Measurements from ENCODE around the gene P2RY2.

Gene P2RY2

DNA sequence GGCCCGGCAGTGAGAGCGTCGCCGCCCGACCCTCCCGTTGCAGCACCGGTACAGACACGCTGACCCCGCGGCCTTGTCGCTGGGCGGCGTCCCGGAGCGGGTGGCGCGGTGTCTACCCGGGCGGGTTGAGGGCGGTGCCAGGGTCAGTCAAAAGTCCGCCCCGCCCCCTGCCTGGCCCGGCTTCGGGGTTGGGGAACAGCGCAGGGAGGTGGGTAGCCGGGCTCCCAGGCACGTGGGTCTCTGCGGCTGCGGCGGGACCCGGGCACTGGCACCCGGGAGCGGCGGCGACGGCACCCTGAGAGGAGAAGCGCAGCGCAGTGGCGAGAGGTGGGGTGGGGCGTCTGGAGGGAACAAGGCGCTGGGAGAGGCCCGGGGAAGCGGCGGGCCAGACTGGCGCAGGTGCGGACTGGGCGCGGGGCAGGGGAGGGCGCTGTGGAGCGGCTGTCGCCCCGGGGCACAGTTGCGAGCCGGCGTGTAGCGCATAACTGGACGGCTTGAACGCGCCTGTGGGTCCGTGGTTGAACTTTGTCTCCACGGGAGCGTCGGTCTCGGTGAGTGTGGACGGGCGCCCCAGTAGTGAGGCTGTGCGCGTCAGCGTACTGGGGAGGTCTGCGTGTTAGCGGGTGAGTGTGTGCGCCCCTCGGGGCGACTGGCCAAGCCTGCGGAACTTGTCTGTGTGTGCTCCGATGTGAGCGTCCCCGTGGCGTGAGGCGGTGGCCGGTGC lies at the start of gene P2RY2:
Gene P2RY2 (plus strand): TSS at position 176 of the 724 bp plus-strand sequence. CDS start 15,879 bp downstream, outside the sequence.
- DNase-seq = no peak

- DNase-seq = no peak
These were observed 49.0 kb upstream of the P2RY2 start for GRCh38 chr11:73168925-73169579.

DNA sequence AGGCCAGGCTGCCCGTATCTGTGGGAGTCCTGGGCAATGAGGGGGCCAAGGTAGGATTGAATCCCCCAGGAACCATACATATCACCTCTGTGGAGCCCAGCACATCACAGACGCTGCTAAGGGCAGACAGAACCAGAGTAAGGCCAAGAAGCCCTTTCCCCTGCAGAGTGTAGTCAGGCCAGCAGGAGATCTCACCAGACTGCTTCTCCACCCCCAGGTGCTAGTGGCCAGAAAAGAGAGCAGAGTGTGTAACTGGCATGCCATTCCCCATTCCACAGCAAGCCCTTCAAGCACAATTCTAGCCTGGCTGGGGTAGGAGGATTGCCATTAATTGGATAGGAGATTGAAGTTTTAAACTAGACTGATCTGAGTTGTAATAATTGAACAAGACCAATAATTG lies 47.9 kb upstream of the P2RY2 start:
- DNase-seq = no peak

DNA sequence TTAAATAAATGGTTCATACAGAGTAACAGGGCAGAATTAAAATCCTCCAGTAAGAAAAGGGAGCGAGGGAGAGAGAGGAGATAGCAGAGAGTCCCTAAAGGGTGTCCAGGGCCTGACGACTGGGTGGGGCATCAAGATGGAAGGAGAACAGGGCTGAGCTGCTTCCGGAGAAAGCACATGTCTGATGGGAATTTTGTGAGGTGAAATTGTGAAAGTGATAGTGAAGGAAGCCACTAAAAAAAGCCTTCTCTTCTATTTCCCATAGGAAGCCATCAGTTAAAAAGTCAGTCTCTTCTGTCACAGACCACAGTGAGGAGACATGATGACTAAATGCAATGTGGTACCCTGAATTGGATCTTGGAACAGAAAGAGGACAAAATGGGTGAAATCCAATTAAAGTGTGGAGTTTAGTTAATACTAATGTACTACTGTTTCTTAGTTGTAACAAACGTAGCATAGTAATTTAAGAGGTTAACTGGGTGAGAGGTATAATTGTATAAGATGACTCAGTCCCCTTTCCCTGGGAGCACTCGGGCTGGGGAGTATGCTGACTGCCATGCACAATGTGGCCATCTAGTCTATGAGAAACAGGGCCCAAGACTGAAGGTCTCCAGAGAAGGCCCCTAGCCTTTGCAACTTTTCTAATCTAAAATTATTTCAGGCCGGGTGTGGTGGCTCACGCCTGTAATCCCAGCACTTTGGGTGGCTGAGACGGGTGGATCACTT lies 46.5 kb upstream of the P2RY2 start:
- no peak for DNase-seq

GRCh38 chr11:73172992-73173656 lies 45.0 kb upstream of the P2RY2 start:
- DNase-seq = no peak

- no peak for DNase-seq
These were observed 44.2 kb upstream of the P2RY2 start for GRCh38 chr11:73173755-73174494.

GRCh38 chr11:73174495-73174791 lies 43.6 kb upstream of the P2RY2 start:
- DNase-seq = no peak

- DNase-seq = no peak
These were observed 42.4 kb upstream of the P2RY2 start for GRCh38 chr11:73175551-73176144.

GRCh38 chr11:73176145-73176873 lies 41.8 kb upstream of the P2RY2 start:
- DNase-seq = no peak

GRCh38 chr11:73176874-73177155 lies 41.3 kb upstream of the P2RY2 start:
- no peak for DNase-seq

DNA sequence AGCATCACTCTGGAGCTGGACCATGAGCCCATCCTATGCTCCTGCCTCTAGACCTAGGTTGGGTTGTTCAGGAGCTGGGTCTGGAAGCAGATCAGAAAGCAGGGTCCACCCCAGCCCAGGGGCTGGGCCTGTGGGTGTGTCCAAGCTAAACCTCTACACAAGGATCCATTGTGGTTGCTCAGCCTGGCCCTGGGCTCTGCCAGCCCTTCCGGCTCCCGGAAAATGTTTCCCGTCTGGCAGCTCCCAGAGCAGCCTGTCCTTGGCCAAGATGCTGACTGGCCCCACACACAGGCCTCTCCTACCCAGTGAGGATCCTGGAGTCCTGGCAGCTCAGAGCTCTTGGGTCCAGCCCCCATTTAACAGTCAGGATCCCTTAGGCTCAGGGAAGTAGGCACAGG lies 40.7 kb upstream of the P2RY2 start:
- no peak for DNase-seq

- DNase-seq = no peak
These were observed 40.1 kb upstream of the P2RY2 start for GRCh38 chr11:73177778-73178539.

DNA sequence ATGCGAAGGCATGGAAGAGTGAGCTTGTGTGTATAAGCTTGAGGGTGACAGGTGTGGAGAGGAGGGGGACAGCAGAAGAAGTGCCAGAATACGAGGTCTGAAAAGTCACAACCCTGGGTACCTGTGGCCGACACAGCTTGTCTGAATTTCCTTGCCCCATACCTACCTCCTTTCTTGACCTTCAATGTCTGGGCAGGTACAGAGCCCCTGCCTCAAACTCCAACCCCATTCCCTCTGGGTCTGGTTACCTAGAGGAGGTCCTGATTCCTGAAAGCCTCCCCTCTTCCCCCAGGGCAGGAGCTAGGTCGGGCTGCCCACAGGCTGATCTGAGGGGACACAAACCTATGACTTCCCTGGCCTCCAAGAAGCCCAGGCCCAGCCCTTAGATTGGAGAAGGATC lies 39.4 kb upstream of the P2RY2 start:
- DNase-seq = no peak

GRCh38 chr11:73182824-73183321 lies 35.2 kb upstream of the P2RY2 start:
- no peak for DNase-seq

- DNase-seq = no peak
These were observed 33.0 kb upstream of the P2RY2 start for GRCh38 chr11:73184953-73185671.

DNA sequence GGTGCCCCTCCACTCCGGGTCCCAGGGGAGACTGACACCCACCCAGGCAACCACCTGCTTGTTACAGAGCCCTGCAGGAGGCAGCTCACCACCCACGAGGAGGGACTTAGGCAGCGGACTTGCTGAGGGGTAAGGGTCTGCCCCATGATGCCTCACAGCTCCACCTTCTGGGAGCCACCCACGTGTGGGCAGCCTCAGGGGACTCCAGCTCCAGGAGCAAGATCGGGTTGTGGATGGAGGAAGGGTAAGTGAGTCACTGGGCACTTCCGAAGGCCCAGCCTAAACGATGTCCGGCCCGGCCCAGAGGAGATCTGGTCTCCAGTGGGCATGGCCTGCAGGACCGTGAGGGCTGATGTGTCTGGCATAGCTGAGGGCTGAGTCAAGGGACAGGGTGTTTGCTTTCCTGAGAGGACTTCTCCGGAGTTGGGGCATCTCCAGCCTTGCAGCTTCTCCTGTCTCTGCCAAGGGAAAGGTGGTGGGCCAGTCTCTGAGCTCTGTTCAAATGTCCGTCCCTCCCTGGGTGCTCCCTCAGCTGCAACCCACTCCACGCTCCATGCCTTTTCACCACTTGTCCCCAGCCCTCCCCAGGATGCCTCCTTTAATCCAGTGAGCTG lies 32.3 kb upstream of the P2RY2 start:
- no peak for DNase-seq

DNA sequence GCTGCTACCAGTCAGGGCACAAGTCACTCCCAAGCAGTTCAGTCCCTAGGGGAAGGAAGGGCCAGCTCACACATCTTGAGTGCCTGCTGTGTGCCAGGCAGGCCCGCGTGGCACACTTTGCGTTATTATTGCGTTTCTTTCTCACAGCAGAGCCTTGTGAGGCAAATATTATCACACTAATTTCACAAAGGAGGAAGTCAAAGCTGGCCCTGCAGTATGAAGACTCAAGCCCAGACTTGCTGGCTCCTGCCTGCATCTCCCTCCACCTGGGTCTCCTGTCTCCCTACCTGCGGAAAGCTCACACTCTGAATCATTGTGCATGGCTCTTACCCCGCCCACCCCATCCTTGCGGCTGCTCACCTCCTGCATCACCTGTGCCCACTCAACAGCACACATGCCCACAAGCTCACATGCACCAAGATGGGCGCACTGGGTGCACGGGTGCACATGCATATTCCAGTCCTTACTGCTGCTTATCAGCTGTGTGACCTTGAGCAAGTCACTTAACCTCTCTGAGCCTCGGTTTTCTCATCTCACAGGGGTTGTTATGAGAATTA lies 31.7 kb upstream of the P2RY2 start:
- no peak for DNase-seq

DNA sequence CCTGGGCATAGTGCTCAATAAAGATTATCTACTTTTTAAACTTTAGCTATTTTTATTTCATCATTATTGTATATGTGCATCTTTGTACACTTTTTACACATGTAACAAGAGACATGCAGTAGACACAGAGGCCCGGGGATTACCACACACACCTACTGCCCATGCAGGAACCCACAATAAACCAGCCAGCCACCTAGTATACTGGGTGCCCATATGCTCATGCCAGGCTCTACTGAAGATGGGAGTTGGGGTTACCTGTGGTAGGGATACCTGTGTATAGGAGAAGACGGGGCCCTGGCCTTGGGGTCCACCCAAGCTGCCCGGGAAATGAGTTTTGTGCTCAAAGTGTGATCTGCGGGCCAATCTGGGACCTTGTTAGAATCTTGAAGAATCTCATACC lies 31.2 kb upstream of the P2RY2 start:
- DNase-seq = no peak

GRCh38 chr11:73187854-73188253 lies 30.2 kb upstream of the P2RY2 start:
- DNase-seq = no peak

DNA sequence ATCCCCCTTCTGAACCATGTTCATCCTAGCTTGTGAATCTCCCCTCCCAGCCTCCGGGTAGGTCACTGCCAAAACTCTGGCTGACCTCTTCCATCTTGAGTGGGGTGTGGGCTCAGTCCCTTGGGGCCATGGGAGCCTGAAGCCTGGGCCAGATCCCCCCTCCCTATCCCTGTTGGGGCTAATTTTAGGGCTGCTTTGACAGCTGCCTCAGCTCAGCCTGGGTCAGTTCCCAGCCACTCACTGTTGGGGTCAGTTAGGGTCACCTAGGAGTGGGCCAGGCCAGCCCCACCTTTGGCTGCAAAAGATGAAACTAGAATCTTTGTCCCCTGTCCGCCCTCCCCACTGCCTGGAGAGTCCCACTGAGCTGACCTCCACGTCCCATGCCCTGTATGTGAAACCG lies 29.8 kb upstream of the P2RY2 start:
- DNase-seq = no peak
